ENCODE results near the gene KCNG2.

DNA sequence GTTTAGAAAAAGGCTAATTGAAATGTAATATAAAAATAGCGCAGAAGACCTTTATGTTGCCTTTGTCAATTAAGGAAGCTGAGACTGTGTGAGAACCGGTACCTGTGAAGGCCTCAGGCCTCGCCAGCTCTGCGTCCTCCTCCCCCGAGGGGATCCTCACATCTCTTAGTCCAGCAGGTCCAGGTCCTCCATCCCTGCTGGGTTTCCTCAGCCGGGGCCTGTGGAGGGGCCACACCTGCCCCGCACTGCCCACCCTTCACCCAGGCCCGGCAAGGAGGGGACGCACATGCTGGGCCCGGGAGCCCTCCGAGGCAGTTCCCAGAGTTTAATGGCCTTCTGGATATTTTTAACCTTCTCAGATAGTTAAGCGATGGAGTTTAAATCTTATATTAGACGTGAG is 3.5 kb downstream of the KCNG2 start:
- TF ChIP-seq JUNB (IDR thresholded peaks at IDR 0.05) (no peak), NR2C1 (IDR thresholded peaks at IDR 0.05) (no peak), EGR1 (IDR thresholded peaks at IDR 0.05; ENCODE audit: borderline replicate concordance in 1 of 2, low read depth in 2 of 2, low read length in 2 of 2) (no peak), ESRRA (IDR thresholded peaks at IDR 0.05; ENCODE audit: low read length) (no peak), STAT1 (conservative IDR thresholded peaks at IDR 0.05) (no peak), EP300 (IDR thresholded peaks at IDR 0.05; ENCODE audit: borderline replicate concordance in 1 of 2, control insufficient read depth in 1 of 2, low read depth in 2 of 2, low read length in 2 of 2) (no peak), ETV6 (conservative IDR thresholded peaks at IDR 0.05 in 1 of 2, IDR thresholded peaks at IDR 0.05 in 1 of 2; ENCODE audit: borderline replicate concordance in 1 of 2, low read depth in 1 of 2) (no peak), POLR2AphosphoS5 (IDR thresholded peaks at IDR 0.05; ENCODE audit: low read length) (no peak), BCL11A (IDR thresholded peaks at IDR 0.05; ENCODE audit: low read depth, low read length) (no peak)
- TF ChIP-seq, protein P1, sequence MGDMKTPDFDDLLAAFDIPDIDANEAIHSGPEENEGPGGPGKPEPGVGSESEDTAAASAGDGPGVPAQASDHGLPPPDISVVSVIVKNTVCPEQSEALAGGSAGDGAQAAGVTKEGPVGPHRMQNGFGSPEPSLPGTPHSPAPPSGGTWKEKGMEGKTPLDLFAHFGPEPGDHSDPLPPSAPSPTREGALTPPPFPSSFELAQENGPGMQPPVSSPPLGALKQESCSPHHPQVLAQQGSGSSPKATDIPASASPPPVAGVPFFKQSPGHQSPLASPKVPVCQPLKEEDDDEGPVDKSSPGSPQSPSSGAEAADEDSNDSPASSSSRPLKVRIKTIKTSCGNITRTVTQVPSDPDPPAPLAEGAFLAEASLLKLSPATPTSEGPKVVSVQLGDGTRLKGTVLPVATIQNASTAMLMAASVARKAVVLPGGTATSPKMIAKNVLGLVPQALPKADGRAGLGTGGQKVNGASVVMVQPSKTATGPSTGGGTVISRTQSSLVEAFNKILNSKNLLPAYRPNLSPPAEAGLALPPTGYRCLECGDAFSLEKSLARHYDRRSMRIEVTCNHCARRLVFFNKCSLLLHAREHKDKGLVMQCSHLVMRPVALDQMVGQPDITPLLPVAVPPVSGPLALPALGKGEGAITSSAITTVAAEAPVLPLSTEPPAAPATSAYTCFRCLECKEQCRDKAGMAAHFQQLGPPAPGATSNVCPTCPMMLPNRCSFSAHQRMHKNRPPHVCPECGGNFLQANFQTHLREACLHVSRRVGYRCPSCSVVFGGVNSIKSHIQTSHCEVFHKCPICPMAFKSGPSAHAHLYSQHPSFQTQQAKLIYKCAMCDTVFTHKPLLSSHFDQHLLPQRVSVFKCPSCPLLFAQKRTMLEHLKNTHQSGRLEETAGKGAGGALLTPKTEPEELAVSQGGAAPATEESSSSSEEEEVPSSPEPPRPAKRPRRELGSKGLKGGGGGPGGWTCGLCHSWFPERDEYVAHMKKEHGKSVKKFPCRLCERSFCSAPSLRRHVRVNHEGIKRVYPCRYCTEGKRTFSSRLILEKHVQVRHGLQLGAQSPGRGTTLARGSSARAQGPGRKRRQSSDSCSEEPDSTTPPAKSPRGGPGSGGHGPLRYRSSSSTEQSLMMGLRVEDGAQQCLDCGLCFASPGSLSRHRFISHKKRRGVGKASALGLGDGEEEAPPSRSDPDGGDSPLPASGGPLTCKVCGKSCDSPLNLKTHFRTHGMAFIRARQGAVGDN (IDR thresholded peaks at IDR 0.05), result no peak
- TF ChIP-seq, protein P2, sequence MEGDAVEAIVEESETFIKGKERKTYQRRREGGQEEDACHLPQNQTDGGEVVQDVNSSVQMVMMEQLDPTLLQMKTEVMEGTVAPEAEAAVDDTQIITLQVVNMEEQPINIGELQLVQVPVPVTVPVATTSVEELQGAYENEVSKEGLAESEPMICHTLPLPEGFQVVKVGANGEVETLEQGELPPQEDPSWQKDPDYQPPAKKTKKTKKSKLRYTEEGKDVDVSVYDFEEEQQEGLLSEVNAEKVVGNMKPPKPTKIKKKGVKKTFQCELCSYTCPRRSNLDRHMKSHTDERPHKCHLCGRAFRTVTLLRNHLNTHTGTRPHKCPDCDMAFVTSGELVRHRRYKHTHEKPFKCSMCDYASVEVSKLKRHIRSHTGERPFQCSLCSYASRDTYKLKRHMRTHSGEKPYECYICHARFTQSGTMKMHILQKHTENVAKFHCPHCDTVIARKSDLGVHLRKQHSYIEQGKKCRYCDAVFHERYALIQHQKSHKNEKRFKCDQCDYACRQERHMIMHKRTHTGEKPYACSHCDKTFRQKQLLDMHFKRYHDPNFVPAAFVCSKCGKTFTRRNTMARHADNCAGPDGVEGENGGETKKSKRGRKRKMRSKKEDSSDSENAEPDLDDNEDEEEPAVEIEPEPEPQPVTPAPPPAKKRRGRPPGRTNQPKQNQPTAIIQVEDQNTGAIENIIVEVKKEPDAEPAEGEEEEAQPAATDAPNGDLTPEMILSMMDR (IDR thresholded peaks at IDR 0.05 in 2 of 3, conservative IDR thresholded peaks at IDR 0.05 in 1 of 3; ENCODE audit: control insufficient read depth in 2 of 3, extremely low read depth in 1 of 3, insufficient read depth in 1 of 3, low read depth in 3 of 3, low read length in 3 of 3), result no peak
- TF ChIP-seq, protein P3, sequence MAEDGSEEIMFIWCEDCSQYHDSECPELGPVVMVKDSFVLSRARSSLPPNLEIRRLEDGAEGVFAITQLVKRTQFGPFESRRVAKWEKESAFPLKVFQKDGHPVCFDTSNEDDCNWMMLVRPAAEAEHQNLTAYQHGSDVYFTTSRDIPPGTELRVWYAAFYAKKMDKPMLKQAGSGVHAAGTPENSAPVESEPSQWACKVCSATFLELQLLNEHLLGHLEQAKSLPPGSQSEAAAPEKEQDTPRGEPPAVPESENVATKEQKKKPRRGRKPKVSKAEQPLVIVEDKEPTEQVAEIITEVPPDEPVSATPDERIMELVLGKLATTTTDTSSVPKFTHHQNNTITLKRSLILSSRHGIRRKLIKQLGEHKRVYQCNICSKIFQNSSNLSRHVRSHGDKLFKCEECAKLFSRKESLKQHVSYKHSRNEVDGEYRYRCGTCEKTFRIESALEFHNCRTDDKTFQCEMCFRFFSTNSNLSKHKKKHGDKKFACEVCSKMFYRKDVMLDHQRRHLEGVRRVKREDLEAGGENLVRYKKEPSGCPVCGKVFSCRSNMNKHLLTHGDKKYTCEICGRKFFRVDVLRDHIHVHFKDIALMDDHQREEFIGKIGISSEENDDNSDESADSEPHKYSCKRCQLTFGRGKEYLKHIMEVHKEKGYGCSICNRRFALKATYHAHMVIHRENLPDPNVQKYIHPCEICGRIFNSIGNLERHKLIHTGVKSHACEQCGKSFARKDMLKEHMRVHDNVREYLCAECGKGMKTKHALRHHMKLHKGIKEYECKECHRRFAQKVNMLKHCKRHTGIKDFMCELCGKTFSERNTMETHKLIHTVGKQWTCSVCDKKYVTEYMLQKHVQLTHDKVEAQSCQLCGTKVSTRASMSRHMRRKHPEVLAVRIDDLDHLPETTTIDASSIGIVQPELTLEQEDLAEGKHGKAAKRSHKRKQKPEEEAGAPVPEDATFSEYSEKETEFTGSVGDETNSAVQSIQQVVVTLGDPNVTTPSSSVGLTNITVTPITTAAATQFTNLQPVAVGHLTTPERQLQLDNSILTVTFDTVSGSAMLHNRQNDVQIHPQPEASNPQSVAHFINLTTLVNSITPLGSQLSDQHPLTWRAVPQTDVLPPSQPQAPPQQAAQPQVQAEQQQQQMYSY (CRISPR knock-in tag; IDR thresholded peaks at IDR 0.05), result no peak
- TF ChIP-seq, protein P4, sequence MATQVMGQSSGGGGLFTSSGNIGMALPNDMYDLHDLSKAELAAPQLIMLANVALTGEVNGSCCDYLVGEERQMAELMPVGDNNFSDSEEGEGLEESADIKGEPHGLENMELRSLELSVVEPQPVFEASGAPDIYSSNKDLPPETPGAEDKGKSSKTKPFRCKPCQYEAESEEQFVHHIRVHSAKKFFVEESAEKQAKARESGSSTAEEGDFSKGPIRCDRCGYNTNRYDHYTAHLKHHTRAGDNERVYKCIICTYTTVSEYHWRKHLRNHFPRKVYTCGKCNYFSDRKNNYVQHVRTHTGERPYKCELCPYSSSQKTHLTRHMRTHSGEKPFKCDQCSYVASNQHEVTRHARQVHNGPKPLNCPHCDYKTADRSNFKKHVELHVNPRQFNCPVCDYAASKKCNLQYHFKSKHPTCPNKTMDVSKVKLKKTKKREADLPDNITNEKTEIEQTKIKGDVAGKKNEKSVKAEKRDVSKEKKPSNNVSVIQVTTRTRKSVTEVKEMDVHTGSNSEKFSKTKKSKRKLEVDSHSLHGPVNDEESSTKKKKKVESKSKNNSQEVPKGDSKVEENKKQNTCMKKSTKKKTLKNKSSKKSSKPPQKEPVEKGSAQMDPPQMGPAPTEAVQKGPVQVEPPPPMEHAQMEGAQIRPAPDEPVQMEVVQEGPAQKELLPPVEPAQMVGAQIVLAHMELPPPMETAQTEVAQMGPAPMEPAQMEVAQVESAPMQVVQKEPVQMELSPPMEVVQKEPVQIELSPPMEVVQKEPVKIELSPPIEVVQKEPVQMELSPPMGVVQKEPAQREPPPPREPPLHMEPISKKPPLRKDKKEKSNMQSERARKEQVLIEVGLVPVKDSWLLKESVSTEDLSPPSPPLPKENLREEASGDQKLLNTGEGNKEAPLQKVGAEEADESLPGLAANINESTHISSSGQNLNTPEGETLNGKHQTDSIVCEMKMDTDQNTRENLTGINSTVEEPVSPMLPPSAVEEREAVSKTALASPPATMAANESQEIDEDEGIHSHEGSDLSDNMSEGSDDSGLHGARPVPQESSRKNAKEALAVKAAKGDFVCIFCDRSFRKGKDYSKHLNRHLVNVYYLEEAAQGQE (IDR thresholded peaks at IDR 0.05; ENCODE audit: low read depth, low read length), result no peak

Data from GM12878 (cell line).